ENCODE data around the gene FOXP3.

DNA sequence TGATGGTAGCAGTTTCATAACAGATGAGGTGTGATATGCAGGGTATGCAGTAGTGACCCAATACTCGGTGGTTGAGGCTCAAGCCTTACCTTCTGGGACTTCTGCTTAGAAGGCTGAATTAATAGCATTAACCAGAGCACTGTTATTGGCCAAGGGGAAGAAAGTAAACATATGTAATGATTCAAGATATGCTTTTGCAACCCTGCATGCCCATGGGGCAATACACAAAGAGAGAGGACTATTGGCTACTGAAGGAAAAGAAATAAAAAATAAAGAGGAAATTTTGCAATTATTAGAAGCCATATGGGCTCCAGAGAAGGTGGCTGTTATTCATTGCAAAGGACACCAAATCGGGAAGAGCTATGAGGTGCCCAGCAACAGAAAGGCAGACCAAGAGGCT lies 47.7 kb upstream of the FOXP3 start:
- no peak for TF ChIP-seq POLR2AphosphoS5 (IDR thresholded peaks at IDR 0.05; ENCODE audit: low read depth, low read length)
- TF ChIP-seq, protein P1, sequence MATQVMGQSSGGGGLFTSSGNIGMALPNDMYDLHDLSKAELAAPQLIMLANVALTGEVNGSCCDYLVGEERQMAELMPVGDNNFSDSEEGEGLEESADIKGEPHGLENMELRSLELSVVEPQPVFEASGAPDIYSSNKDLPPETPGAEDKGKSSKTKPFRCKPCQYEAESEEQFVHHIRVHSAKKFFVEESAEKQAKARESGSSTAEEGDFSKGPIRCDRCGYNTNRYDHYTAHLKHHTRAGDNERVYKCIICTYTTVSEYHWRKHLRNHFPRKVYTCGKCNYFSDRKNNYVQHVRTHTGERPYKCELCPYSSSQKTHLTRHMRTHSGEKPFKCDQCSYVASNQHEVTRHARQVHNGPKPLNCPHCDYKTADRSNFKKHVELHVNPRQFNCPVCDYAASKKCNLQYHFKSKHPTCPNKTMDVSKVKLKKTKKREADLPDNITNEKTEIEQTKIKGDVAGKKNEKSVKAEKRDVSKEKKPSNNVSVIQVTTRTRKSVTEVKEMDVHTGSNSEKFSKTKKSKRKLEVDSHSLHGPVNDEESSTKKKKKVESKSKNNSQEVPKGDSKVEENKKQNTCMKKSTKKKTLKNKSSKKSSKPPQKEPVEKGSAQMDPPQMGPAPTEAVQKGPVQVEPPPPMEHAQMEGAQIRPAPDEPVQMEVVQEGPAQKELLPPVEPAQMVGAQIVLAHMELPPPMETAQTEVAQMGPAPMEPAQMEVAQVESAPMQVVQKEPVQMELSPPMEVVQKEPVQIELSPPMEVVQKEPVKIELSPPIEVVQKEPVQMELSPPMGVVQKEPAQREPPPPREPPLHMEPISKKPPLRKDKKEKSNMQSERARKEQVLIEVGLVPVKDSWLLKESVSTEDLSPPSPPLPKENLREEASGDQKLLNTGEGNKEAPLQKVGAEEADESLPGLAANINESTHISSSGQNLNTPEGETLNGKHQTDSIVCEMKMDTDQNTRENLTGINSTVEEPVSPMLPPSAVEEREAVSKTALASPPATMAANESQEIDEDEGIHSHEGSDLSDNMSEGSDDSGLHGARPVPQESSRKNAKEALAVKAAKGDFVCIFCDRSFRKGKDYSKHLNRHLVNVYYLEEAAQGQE (IDR thresholded peaks at IDR 0.05; ENCODE audit: low read depth) = no peak

All from HCT116 (cell line).